ENCODE measurements around the gene BACH1. TPM values are rescaled to one million over a fixed set of nuclear protein-coding genes. Genes with fewer than 3 reads are reported as not detected.

BACH1 gene
- total and polyA plus RNA-seq, 2 donors (not counting 1 experiment from before 2014, with no cell fraction given) = 10.1 to 221 TPM

DNA sequence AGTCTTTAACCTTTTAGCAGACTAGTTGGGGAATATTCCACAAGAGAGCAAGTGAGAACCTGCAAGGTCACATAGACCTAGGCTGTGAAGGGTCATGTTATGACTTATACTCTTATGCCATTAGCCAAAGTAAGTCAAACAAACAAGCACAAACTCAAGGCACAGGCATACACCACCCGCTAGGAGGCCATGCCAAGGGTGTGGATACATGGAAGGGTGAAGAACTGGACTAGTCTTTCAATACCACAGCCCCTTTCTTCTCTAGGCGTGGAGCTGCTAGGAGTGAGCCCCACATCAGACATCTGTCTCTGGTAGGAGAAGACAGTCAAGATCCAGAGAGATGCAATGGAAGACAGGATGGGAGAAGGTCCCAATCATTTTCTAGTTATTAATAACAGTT lies 68.6 kb downstream of the BACH1 start:
- no peak overlapping the region for H3K4me3 ChIP-seq (ENCODE audit: control extremely low read depth in 1 of 5, extremely low read depth in 1 of 5, insufficient read depth in 1 of 5, low read depth in 2 of 5, low read length in 4 of 5)
- H3K4me1 ChIP-seq (ENCODE audit: control insufficient read depth in 2 of 2, insufficient read depth in 2 of 2, low read length in 2 of 2) = no peaks in the 10 kb centered on the region
- ChIA-PET CTCF (interaction anchor here (0.6 kb wide), 1 partner anchor 679 kb away, joined by 3 read pairs; no protein-coding TSS in a partner anchor), POLR2A (interaction anchor here (0.8 kb wide), 1 partner anchor 159 kb away, joined by 4 read pairs; no protein-coding TSS in a partner anchor)
- H3K27me3 Mint-ChIP-seq = no peaks in the 10 kb centered on the region
- H2AFZ ChIP-seq (ENCODE audit: insufficient read depth, low read depth, low read length, poor library complexity, severe bottlenecking) = no peak overlapping the region
- intact Hi-C loops (cut with micrococcal nuclease) = loop anchor here (5.0 kb wide), 1 partner anchor 35 kb away; no protein-coding TSS in a partner anchor
- peaks cover 0 to 5% (median 3%) of the 10 kb centered on the region in 3 donors for H3K9me3 ChIP-seq (ENCODE audit: control extremely low read depth in 1 of 3, control insufficient read depth in 2 of 3, insufficient read depth in 1 of 3, low read length in 2 of 3)
- H3K27me3 ChIP-seq (replicated peaks in 1 of 4; ENCODE audit: control extremely low read depth in 1 of 4, control insufficient read depth in 3 of 4, insufficient read depth in 4 of 4, low read length in 3 of 4) = no peaks in the 10 kb centered on the region
- ATAC-seq (ENCODE audit: low read depth) = no peak
- H3K4me2 ChIP-seq (replicated peaks; ENCODE audit: low read depth, low read length, poor library complexity, severe bottlenecking) = no peak overlapping the region
- H3K4me3 Mint-ChIP-seq = no peak overlapping the region
- no peak for TF ChIP-seq EZH2 (IDR thresholded peaks at IDR 0.05; ENCODE audit: borderline replicate concordance, insufficient read depth, low read depth, low read length, poor library complexity, severe bottlenecking)
- TF ChIP-seq, protein P1, sequence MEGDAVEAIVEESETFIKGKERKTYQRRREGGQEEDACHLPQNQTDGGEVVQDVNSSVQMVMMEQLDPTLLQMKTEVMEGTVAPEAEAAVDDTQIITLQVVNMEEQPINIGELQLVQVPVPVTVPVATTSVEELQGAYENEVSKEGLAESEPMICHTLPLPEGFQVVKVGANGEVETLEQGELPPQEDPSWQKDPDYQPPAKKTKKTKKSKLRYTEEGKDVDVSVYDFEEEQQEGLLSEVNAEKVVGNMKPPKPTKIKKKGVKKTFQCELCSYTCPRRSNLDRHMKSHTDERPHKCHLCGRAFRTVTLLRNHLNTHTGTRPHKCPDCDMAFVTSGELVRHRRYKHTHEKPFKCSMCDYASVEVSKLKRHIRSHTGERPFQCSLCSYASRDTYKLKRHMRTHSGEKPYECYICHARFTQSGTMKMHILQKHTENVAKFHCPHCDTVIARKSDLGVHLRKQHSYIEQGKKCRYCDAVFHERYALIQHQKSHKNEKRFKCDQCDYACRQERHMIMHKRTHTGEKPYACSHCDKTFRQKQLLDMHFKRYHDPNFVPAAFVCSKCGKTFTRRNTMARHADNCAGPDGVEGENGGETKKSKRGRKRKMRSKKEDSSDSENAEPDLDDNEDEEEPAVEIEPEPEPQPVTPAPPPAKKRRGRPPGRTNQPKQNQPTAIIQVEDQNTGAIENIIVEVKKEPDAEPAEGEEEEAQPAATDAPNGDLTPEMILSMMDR (IDR thresholded peaks at IDR 0.05) = no peak
- no peak overlapping the region for H3K27ac ChIP-seq (ENCODE audit: low read length in 2 of 2)
- H3K9ac ChIP-seq (ENCODE audit: low read length) = no peak overlapping the region
- H3K9me3 Mint-ChIP-seq (ENCODE audit: insufficient read depth) = peaks cover 2% of the 10 kb centered on the region
- H3K79me2 ChIP-seq (ENCODE audit: control insufficient read depth, insufficient read depth, low read length) = no peaks in the 10 kb centered on the region
- H4K20me1 ChIP-seq (ENCODE audit: control insufficient read depth, insufficient read depth, low read length, poor library complexity, severe bottlenecking) = no peaks in the 10 kb centered on the region
- DNase-seq = no peak
- no CpG with 5 or more reads among the region's 2 CpGs for WGBS (ENCODE audit: insufficient coverage)
- H3K27ac Mint-ChIP-seq = no peak overlapping the region
- peaks cover 7% of the 10 kb centered on the region for H3K4me1 Mint-ChIP-seq
- H3K36me3 ChIP-seq (replicated peaks in 1 of 2; ENCODE audit: control extremely low read depth in 1 of 2, control insufficient read depth in 1 of 2, extremely low read depth in 1 of 2, insufficient read depth in 2 of 2, low read length in 1 of 2) = peaks cover 3 to 11% of the 10 kb centered on the region in 2 experiments

DNA sequence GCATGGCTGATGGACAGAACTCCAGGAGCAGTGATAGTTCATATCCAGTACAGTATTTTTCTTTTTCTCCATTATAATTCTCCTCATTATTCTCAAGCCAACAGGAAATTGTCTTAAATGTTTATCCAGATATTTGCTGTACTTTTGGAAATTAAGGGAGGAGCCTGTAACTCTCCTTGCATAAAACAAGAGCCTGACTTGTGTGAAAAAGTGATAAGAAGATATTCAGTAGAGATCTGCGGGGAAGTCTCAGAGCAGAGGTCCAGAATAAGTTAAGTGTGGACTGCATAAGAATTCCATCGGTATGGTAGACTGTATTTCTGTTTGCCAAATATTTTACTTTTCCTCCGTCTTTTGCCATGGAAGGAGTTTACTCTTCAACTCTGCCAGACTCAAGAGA lies 70.2 kb downstream of the BACH1 start:
- Histone ChIP-seq H3K9me3 (ENCODE audit: control extremely low read depth in 1 of 3, control insufficient read depth in 2 of 3, insufficient read depth in 1 of 3, low read length in 2 of 3) (peaks cover 0 to 5% (median 3%) of the 10 kb centered on the region in 3 donors), H3K27ac (ENCODE audit: low read length in 2 of 2) (no peak overlapping the region), H2AFZ (ENCODE audit: insufficient read depth, low read depth, low read length, poor library complexity, severe bottlenecking) (no peak overlapping the region), H3K79me2 (ENCODE audit: control insufficient read depth, insufficient read depth, low read length) (no peaks in the 10 kb centered on the region), H3K27me3 (replicated peaks in 1 of 4; ENCODE audit: control extremely low read depth in 1 of 4, control insufficient read depth in 3 of 4, insufficient read depth in 4 of 4, low read length in 3 of 4) (no peaks in the 10 kb centered on the region), H3K4me2 (replicated peaks; ENCODE audit: low read depth, low read length, poor library complexity, severe bottlenecking) (no peak overlapping the region), H3K4me3 (ENCODE audit: control extremely low read depth in 1 of 5, extremely low read depth in 1 of 5, insufficient read depth in 1 of 5, low read depth in 2 of 5, low read length in 4 of 5) (no peak overlapping the region), H3K36me3 (replicated peaks in 1 of 2; ENCODE audit: control extremely low read depth in 1 of 2, control insufficient read depth in 1 of 2, extremely low read depth in 1 of 2, insufficient read depth in 2 of 2, low read length in 1 of 2) (peaks cover 0 to 7% of the 10 kb centered on the region in 2 experiments), H4K20me1 (ENCODE audit: control insufficient read depth, insufficient read depth, low read length, poor library complexity, severe bottlenecking) (no peaks in the 10 kb centered on the region), H3K9ac (ENCODE audit: low read length) (no peak overlapping the region), H3K4me1 (ENCODE audit: control insufficient read depth in 2 of 2, insufficient read depth in 2 of 2, low read length in 2 of 2) (no peaks in the 10 kb centered on the region)
- CTCF ChIA-PET = interaction anchor here (11.8 kb wide), 1 partner anchor 276 kb away, joined by 310 read pairs; no protein-coding TSS in a partner anchor
- H3K27ac Mint-ChIP-seq = no peak overlapping the region
- peaks cover 8% of the 10 kb centered on the region for H3K4me1 Mint-ChIP-seq
- WGBS (ENCODE audit: insufficient coverage) = 100% methylated on average over 2 of the region's 3 CpGs
- H3K4me3 Mint-ChIP-seq = no peak overlapping the region
- TF ChIP-seq, protein P1 (IDR thresholded peaks at IDR 0.05) = no peak
- no peak for TF ChIP-seq EZH2 (IDR thresholded peaks at IDR 0.05; ENCODE audit: borderline replicate concordance, insufficient read depth, low read depth, low read length, poor library complexity, severe bottlenecking)
- POLR2A ChIA-PET = no interaction called here
- intact Hi-C loops (cut with micrococcal nuclease) = loop anchor here (5.0 kb wide), 1 partner anchor 37 kb away; no protein-coding TSS in a partner anchor
- DNase-seq (no peak), ATAC-seq (ENCODE audit: low read depth) (no peak)
- peaks cover 2% of the 10 kb centered on the region for H3K9me3 Mint-ChIP-seq (ENCODE audit: insufficient read depth)
- no peaks in the 10 kb centered on the region for H3K27me3 Mint-ChIP-seq

Measured in B cell (primary cell).